ENCODE results near the gene ALDH3A2.

DNA sequence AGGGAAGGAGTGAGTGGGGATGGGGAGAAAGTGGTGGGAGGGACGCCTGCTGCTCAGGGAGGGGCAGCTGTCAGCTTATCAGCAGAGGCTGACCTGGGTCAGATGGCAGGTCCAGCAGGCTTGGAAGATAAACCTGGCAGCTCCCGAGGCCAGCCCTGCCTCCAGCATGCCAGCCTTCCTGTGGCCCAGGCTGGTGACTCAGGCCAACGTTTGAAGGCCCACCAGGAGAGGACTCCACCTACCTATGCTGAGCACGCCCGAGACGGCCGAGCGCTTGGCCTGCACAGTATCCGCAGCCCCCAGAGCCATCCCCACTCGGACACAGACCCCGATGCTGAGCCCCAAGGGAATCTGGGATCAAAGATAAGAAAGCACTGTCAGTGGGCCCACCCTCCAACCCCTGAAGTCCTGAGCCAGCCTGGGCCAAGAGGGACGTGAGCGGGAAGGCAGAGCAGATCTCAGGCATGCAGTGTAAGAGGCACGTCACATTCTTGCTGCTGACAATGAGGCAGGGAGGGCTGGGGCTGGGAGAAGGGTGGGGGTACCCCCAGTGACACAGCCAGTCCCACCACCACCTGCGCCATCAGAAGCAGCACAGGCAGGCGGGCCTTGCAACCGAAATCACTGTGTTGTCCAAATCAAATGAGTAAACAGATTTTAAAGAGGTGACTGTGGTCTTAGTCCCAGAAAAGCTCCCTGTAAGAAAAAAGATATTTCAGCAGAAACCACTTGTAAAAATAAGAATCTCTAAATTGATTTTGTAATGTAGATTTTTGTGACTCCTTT, 55.5 kb downstream of the ALDH3A2 start:
- TF ChIP-seq CTCF (IDR thresholded peaks at IDR 0.05) (no peak), POLR2A (IDR thresholded peaks at IDR 0.05) (no peak)
